ENCODE measurements around the gene EML4. TPM values are rescaled to one million over a fixed set of nuclear protein-coding genes. Genes with fewer than 3 reads are reported as not detected.

Gene EML4
- total and polyA plus RNA-seq, 8 donors: 12.5 to 44.0 (median 33.2) TPM

DNA sequence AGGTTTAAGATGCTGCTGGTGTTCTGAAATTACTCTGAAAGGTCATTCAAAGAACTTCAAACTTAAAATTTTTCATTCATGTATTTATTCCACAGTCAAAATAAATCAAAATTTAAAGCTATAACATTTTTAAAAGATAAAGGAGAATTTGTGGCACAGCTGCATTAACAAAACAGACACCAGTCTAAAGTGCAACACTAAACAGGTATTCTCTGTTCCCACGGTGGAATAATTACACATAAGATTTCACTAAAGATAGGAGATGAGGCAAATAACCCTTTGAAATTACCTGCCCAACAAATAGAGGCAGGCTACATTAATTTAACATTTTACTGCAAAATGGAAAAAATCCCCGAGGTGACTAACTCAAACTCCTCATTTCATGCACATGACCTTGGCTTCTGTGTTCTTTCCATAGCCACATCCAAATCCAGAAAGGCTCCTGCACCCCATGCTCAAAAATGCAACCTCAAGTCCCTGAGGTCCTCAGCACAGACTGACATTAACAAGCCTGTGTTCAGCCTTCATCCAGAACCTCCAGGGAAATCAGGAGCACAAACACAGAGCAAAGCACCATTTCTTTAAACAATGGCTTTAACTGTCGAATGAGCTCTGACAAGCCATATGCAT is 181.4 kb downstream of the EML4 start:
- WGBS, 2 donors: 43 to 50% methylated on average over 3 of the region's 3 CpGs
- TF ChIP-seq, protein P1, sequence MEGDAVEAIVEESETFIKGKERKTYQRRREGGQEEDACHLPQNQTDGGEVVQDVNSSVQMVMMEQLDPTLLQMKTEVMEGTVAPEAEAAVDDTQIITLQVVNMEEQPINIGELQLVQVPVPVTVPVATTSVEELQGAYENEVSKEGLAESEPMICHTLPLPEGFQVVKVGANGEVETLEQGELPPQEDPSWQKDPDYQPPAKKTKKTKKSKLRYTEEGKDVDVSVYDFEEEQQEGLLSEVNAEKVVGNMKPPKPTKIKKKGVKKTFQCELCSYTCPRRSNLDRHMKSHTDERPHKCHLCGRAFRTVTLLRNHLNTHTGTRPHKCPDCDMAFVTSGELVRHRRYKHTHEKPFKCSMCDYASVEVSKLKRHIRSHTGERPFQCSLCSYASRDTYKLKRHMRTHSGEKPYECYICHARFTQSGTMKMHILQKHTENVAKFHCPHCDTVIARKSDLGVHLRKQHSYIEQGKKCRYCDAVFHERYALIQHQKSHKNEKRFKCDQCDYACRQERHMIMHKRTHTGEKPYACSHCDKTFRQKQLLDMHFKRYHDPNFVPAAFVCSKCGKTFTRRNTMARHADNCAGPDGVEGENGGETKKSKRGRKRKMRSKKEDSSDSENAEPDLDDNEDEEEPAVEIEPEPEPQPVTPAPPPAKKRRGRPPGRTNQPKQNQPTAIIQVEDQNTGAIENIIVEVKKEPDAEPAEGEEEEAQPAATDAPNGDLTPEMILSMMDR (IDR thresholded peaks at IDR 0.05): no peak
- intact Hi-C loops (cut with DNase I): no loop called here
- Histone ChIP-seq H3K27me3 (no peaks in the 10 kb centered on the region), H3K9me3 (no peaks in the 10 kb centered on the region), H3K36me3 (no peaks in the 10 kb centered on the region), H3K4me1 (peaks cover 0 to 12% (median 6%) of the 10 kb centered on the region in 3 donors), H3K27ac (no peak overlapping the region), H3K4me3 (no peak overlapping the region)
- ATAC-seq (no peak), FAIRE-seq (no peak), DNase-seq (no peak)

DNA sequence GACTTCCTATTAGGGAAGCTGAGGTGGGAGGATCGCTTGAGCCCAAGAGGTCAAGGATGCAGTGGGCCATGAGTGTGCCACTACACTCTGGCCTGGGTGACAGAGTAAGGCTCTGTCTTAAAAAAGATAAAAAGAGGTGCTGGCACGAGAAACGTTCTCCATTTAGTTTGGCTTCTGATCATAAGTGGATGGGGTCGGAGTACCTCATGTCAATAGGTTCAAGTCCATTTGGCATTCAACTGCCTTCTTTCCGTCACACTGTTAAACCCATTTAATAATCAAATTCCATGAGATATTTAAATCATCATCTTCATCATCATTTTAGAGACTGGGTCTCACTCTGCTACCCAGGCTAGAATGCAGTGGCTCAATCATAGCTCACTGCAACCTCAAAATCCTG is 182.7 kb downstream of the EML4 start:
- no peaks in the 10 kb centered on the region for H3K36me3 ChIP-seq
- DNase-seq (no peak), FAIRE-seq (no peak), ATAC-seq (no peak)
- WGBS, 2 donors: 86 to 92% methylated on average over 5 of the region's 5 CpGs
- H3K27ac ChIP-seq: no peak overlapping the region
- H3K27me3 ChIP-seq: no peaks in the 10 kb centered on the region
- peaks cover 0 to 12% (median 6%) of the 10 kb centered on the region in 3 donors for H3K4me1 ChIP-seq
- intact Hi-C loops (cut with DNase I): no loop called here
- no peak overlapping the region for H3K4me3 ChIP-seq
- TF ChIP-seq, protein P1 (IDR thresholded peaks at IDR 0.05): no peak
- no peaks in the 10 kb centered on the region for H3K9me3 ChIP-seq

DNA sequence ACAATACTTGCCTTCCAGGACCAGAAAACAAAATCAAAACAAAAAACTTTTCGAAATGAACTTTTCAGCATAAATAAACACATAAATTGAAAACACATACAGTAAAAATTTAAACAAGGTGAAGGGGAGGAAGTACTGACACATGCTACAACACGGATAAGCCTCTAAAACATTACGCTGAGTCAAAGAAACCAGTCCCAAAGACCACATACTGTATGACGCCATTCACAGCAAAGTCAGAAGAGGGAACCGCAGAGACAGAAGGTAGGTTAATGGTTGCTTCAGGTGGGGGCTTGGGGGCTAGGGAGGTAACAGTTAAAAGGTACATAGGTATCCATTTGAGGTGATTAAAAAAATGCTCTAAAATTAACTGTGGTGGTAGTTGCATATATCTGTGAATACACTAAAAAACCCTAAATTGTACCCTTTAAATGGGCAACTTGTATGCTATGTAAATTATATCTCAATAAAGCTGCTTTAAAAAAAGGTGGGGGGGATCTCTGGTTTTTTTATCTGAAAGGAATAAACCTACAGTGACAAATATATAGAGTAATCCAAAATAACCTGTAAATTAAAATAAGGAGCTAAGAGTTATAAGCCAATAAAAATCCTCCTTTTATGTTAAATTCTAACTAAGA is 184.8 kb downstream of the EML4 start:
- no peak for FAIRE-seq
- no peak for DNase-seq
- Histone ChIP-seq H3K27ac (no peak overlapping the region), H3K4me3 (no peak overlapping the region), H3K9me3 (no peaks in the 10 kb centered on the region), H3K4me1 (peaks cover 0 to 8% (median 8%) of the 10 kb centered on the region in 3 donors), H3K27me3 (no peaks in the 10 kb centered on the region), H3K36me3 (no peaks in the 10 kb centered on the region)
- 86 to 89% methylated on average over 5 of the region's 5 CpGs for WGBS, 2 donors
- no peak for ATAC-seq
- TF ChIP-seq, protein P1 (IDR thresholded peaks at IDR 0.05): no peak
- intact Hi-C loops (cut with DNase I): no loop called here

DNA sequence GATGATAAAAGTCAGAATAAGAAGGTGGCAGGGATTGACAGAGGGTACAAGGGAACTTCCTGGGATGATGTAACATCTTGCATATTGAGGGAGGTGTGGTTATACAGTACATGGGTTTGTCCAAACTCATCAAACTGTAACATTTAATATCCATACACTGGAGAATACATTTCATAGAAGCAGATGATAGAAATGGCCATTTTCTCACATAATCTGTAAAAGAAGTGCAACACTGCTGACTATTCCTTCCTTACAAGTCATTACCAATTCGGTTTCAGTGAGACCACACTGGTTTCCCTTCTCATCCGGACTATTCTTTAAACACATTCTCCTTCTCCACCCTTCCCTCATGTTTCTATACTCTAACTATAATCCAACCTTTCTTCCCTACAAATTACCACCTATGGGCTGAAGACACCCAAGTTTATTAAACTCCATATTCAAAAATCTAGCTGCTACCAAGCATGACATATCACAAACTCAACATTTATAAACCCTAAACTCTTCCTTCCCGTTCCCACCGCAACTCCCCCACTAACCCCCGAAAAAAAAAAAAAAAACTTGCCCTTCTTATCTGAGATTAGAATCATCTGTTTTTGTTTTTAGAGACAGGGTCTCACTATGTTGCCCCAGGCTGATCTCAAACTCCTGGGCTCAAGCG is 190.3 kb downstream of the EML4 start:
- FAIRE-seq (no peak), ATAC-seq (no peak), DNase-seq (no peak)
- peaks cover 0 to 18% (median 15%) of the 10 kb centered on the region in 3 donors for H3K4me1 ChIP-seq
- intact Hi-C loops (cut with DNase I): no loop called here
- peak overlapping the region in 3 of 4 donors; percentile 64 to 93 (median 74) for H3K4me3 ChIP-seq
- no peaks in the 10 kb centered on the region for H3K27me3 ChIP-seq
- 19 to 38% methylated on average over 6 of the region's 6 CpGs for WGBS, 2 donors
- no peak overlapping the region for H3K27ac ChIP-seq
- no peaks in the 10 kb centered on the region for H3K9me3 ChIP-seq
- H3K36me3 ChIP-seq: no peaks in the 10 kb centered on the region
- TF ChIP-seq, protein P1 (IDR thresholded peaks at IDR 0.05): no peak
